B cell (primary cell): Measurements from ENCODE around the gene P2RX3. TPM values are rescaled to one million over a fixed set of nuclear protein-coding genes. Genes with fewer than 3 reads are reported as not detected.
"Not testable (repeated sequence)": the region's sequence is repeated elsewhere in the genome, so short reads cannot be mapped to it uniquely, and the experiment has no call there.

Experiments used
- ATAC-seq: fragments of 200-7000 bp; cut with Tn5 transposase; one replicate; pipeline ENCODE4 v1.10.0; 2021; ENCODE audit warnings: low read depth, mild to moderate bottlenecking, moderate number of reproducible peaks, moderate library complexity
- CTCF ChIA-PET: fragments of 350-600 bp; sonication (Branson Sonifier 250); formaldehyde crosslinking; loops from one replicate; lab custom pipeline; 2021; ENCODE audit warnings: antibody characterized with exemption, inconsistent platforms; lab: Charles Lee
- POLR2A ChIA-PET: fragments of 350-600 bp; sonication (Branson Sonifier 250); formaldehyde crosslinking; loops from one replicate; lab custom pipeline; 2021; ENCODE audit warnings: antibody characterized with exemption; lab: Charles Lee
- DNase-seq: peaks from one replicate; pipeline ENCODE4 v3.0.0; 2013
- H2AFZ ChIP-seq: 2 replicates; pipeline ENCODE4 v1.6.1; 2012; ENCODE audit warnings: mild to moderate bottlenecking, low read depth, low read length; ENCODE audit not compliant: insufficient read depth, poor library complexity, severe bottlenecking
- H3K27ac ChIP-seq, 2 donors: 1 replicate in 1 of 2; 2 replicates in 1 of 2; pipeline ENCODE4 v1.5.1; 2012 to 2013; ENCODE audit warnings: low read length in 2 of 2, mild to moderate bottlenecking in 2 of 2, moderate library complexity in 1 of 2
- H3K27me3 ChIP-seq, 4 experiments: fragments of 200-600 bp in 1 of 4; sonication (generic) in 1 of 4; replicated peaks in 1 of 4; 1 replicate in 2 of 4; 2 replicates in 2 of 4; pipeline versions ENCODE4 v1.6.1 to v1.7.0; 2013 to 2016; ENCODE audit warnings: low read length in 3 of 4, mild to moderate bottlenecking in 2 of 4, mixed read lengths in 1 of 4, moderate library complexity in 1 of 4; ENCODE audit not compliant: insufficient read depth in 4 of 4, control insufficient read depth in 3 of 4; ENCODE audit errors: control extremely low read depth in 1 of 4
- H3K36me3 ChIP-seq, 2 experiments: replicated peaks in 1 of 2; 1 replicate in 1 of 2; 2 replicates in 1 of 2; pipeline versions ENCODE4 v1.6.1 to v1.7.1; 2013; ENCODE audit warnings: low read length in 1 of 2; ENCODE audit not compliant: insufficient read depth in 2 of 2, control insufficient read depth in 1 of 2; ENCODE audit errors: control extremely low read depth in 1 of 2, extremely low read depth in 1 of 2
- H3K4me1 ChIP-seq, 2 donors: fragments of 200-600 bp in 1 of 2; sonication (generic) in 1 of 2; 1 replicate in 1 of 2; 2 replicates in 1 of 2; pipeline versions ENCODE4 v1.5.1 to v1.6.1; 2013 to 2017; ENCODE audit warnings: low read length in 2 of 2; ENCODE audit not compliant: control insufficient read depth in 2 of 2, insufficient read depth in 2 of 2
- H3K4me2 ChIP-seq: replicated peaks from 2 replicates; pipeline ENCODE3; 2012; ENCODE audit warnings: mild to moderate bottlenecking, low read depth, low read length; ENCODE audit not compliant: poor library complexity, severe bottlenecking
- H3K4me3 ChIP-seq, 5 experiments: fragments of 200-600 bp in 1 of 5; sonication (generic) in 1 of 5; 1 replicate in 3 of 5; 2 replicates in 2 of 5; pipeline versions ENCODE4 v1.5.1 to v1.7.0; 2011 to 2016; ENCODE audit warnings: low read length in 4 of 5, mild to moderate bottlenecking in 4 of 5, low read depth in 2 of 5, control low read depth in 1 of 5, moderate library complexity in 1 of 5; ENCODE audit not compliant: insufficient read depth in 1 of 5; ENCODE audit errors: control extremely low read depth in 1 of 5, extremely low read depth in 1 of 5
- H3K79me2 ChIP-seq: fragments of 200-600 bp; sonication (generic); one replicate; pipeline ENCODE4 v1.6.0; 2016; ENCODE audit warnings: low read length; ENCODE audit not compliant: control insufficient read depth, insufficient read depth
- H3K9ac ChIP-seq: fragments of 200-600 bp; sonication (generic); 2 replicates; pipeline ENCODE4 v1.6.1; 2017; ENCODE audit warnings: mild to moderate bottlenecking, low read length, moderate library complexity
- H3K9me3 ChIP-seq, 3 donors: one replicate each; pipeline versions ENCODE4 v1.6.1 to v1.7.1; 2013; ENCODE audit warnings: low read length in 2 of 3; ENCODE audit not compliant: control insufficient read depth in 2 of 3, insufficient read depth in 1 of 3; ENCODE audit errors: control extremely low read depth in 1 of 3
- H4K20me1 ChIP-seq: 2 replicates; pipeline ENCODE4 v1.6.0; 2012; ENCODE audit warnings: mild to moderate bottlenecking, low read length; ENCODE audit not compliant: insufficient read depth, control insufficient read depth, poor library complexity, severe bottlenecking
- H3K27ac Mint-ChIP-seq: one replicate; pipeline ENCODE4 v1.8.0; 2021; ENCODE audit warnings: mixed read lengths
- H3K27me3 Mint-ChIP-seq: one replicate; pipeline ENCODE4 v1.8.0; 2021; ENCODE audit warnings: mixed read lengths
- H3K4me1 Mint-ChIP-seq: one replicate; pipeline ENCODE4 v1.8.0; 2021; ENCODE audit warnings: mixed read lengths
- H3K4me3 Mint-ChIP-seq: one replicate; pipeline ENCODE4 v1.8.0; 2021; ENCODE audit warnings: mixed read lengths
- H3K9me3 Mint-ChIP-seq: one replicate; pipeline ENCODE4 v1.8.0; 2022; ENCODE audit warnings: mixed read lengths; ENCODE audit not compliant: insufficient read depth
- EZH2 ChIP-seq: IDR thresholded peaks from 2 replicates; pipeline ENCODE4 v1.6.1; 2012; ENCODE audit warnings: borderline replicate concordance, low read depth, mild to moderate bottlenecking, moderate library complexity, low read length; ENCODE audit not compliant: insufficient read depth, poor library complexity, severe bottlenecking
- WGBS: methylation state at CpG from one replicate; pipeline ENCODE4 v1.1.5; 2013; ENCODE audit warnings: missing lambda C conversion rate; ENCODE audit not compliant: insufficient coverage; 5-methylcytosine and 5-hydroxymethylcytosine counted together
- intact Hi-C: fragments of 100-400 bp; cut with micrococcal nuclease; formaldehyde crosslinking; loops from one replicate; pipeline ENCODE4 v1.10.0; 2022
- polyA plus RNA-seq: library from polyadenylated mRNA; depleted of rRNA; stranded (reverse); fragments of >200 nt; gene quantifications from 2 replicates; pipeline ENCODE4 v1.2.3, GENCODE V29; 2012
- total RNA-seq, 2 donors: library from RNA; stranded (reverse); fragments of 120-200 nt in 1 of 2; gene quantifications; 1 replicate in 1 of 2; 2 replicates in 1 of 2; pipeline versions ENCODE4 v1.2.3 to v1.2.4, GENCODE V29; 2013 to 2022
- TF ChIP-seq, protein P1 (sequence below): fragments of 200-600 bp; IDR thresholded peaks from one replicate; pipeline ENCODE4 v1.8.0; 2022; ENCODE audit warnings: antibody characterized with exemption, mild to moderate bottlenecking

The P2RX3 gene
- total and polyA plus RNA-seq, 2 donors (not counting 1 experiment from before 2014, with no cell fraction given): not detected

GRCh38 chr11:57336111-57336666 lies 2.0 kb upstream of the P2RX3 start:
- TF ChIP-seq, protein P1, sequence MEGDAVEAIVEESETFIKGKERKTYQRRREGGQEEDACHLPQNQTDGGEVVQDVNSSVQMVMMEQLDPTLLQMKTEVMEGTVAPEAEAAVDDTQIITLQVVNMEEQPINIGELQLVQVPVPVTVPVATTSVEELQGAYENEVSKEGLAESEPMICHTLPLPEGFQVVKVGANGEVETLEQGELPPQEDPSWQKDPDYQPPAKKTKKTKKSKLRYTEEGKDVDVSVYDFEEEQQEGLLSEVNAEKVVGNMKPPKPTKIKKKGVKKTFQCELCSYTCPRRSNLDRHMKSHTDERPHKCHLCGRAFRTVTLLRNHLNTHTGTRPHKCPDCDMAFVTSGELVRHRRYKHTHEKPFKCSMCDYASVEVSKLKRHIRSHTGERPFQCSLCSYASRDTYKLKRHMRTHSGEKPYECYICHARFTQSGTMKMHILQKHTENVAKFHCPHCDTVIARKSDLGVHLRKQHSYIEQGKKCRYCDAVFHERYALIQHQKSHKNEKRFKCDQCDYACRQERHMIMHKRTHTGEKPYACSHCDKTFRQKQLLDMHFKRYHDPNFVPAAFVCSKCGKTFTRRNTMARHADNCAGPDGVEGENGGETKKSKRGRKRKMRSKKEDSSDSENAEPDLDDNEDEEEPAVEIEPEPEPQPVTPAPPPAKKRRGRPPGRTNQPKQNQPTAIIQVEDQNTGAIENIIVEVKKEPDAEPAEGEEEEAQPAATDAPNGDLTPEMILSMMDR: no peak
- TF ChIP-seq EZH2: no peak
- Mint-ChIP-seq H3K27ac (peak overlapping the region; percentile 99), H3K9me3 (no peaks in the 10 kb centered on the region), H3K4me3 (peak overlapping the region; percentile 97), H3K4me1 (peaks cover 27% of the 10 kb centered on the region), H3K27me3 (peaks cover 7% of the 10 kb centered on the region)
- POLR2A ChIA-PET: interaction anchor here (0.9 to 3.8 kb wide), 5 partner anchors 11 to 331 kb away, joined by 3 to 41 read pairs (median 5); partner anchors contain the start of gene TNKS1BP1
- H3K9ac ChIP-seq: peak overlapping the region; percentile 94
- peaks cover 31% of the 10 kb centered on the region for H3K79me2 ChIP-seq
- intact Hi-C loops: loop anchor here (5.0 kb wide), 2 partner anchors 91 to 331 kb away; partner anchors contain the start of genes SLC43A3 and ZDHHC5
- CTCF ChIA-PET: interaction anchor here (1.0 to 3.7 kb wide), 7 partner anchors 9 to 212 kb away, joined by 3 to 24 read pairs (median 3); partner anchors contain the start of gene TNKS1BP1
- H4K20me1 ChIP-seq: no peaks in the 10 kb centered on the region
- ATAC-seq (no peak), DNase-seq (no peak)
- no peaks in the 10 kb centered on the region for H3K27me3 ChIP-seq
- H3K4me3 ChIP-seq: peak overlapping the region; percentile 61 to 87 (median 83)
- WGBS: 26% methylated on average over 7 of the region's 12 CpGs
- H3K36me3 ChIP-seq: peaks cover 0 to 28% of the 10 kb centered on the region in 2 experiments
- H3K9me3 ChIP-seq: no peaks in the 10 kb centered on the region
- H2AFZ ChIP-seq: peak overlapping the region; percentile 98
- H3K4me2 ChIP-seq: peak overlapping the region; percentile 87
- peaks cover 17 to 23% of the 10 kb centered on the region in 2 donors for H3K4me1 ChIP-seq
- peak overlapping the region; percentile 74 to 87 for H3K27ac ChIP-seq

DNA sequence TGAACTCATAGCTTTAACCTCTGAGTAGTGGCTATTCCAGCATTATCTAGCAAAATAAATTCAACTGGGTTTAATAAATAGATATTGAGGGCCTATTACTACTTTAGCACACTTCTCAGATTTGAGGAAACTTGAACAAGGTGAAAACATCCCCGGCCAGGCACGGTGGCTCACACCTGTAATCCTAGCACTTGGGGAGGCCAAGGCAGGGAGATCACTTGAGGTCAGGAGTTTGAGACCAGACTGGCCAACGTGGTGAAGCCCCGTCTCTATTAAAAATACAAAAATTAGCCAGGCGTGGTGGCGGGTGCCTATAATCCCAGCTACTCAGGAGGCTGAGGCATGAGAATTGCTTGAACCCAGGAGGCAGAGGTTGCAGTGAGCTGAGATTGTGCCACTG lies 1.3 kb upstream of the P2RX3 start:
- not testable (repeated sequence) for ATAC-seq, DNase-seq, H3K9me3 Mint-ChIP-seq, H3K27me3 ChIP-seq, H4K20me1 ChIP-seq, H3K9me3 ChIP-seq, H3K4me3 ChIP-seq
- H3K4me2 ChIP-seq: peak overlapping the region; percentile 87
- Mint-ChIP-seq H3K4me3 (peak overlapping the region; percentile 97), H3K27ac (peak overlapping the region; percentile 99), H3K27me3 (peaks cover 11% of the 10 kb centered on the region), H3K4me1 (peaks cover 27% of the 10 kb centered on the region)
- H3K36me3 ChIP-seq: peaks cover 0 to 22% of the 10 kb centered on the region in 2 experiments
- H3K27ac ChIP-seq: peak overlapping the region; percentile 74 to 87
- peak overlapping the region; percentile 98 for H2AFZ ChIP-seq
- CTCF ChIA-PET: interaction anchor here (1.4 to 3.7 kb wide), 4 partner anchors 9 to 191 kb away, joined by 3 to 24 read pairs (median 10); partner anchors contain the start of gene TNKS1BP1
- peaks cover 31% of the 10 kb centered on the region for H3K79me2 ChIP-seq
- 100% methylated on average over 2 of the region's 6 CpGs for WGBS
- peaks cover 17 to 23% of the 10 kb centered on the region in 2 donors for H3K4me1 ChIP-seq
- intact Hi-C loops: loop anchor here (5.0 kb wide), 2 partner anchors 90 to 330 kb away; partner anchors contain the start of genes SLC43A3 and ZDHHC5
- POLR2A ChIA-PET: interaction anchor here (0.6 to 3.8 kb wide), 4 partner anchors 12 to 330 kb away, joined by 3 to 41 read pairs (median 6); partner anchors contain the start of gene TNKS1BP1
- H3K9ac ChIP-seq: peak overlapping the region; percentile 94
